PC-9 (cell line): ENCODE measurements around the gene UNC5C. TPM values are rescaled to one million over a fixed set of nuclear protein-coding genes. Genes with fewer than 3 reads are reported as not detected.

Source experiments
- BruUV-seq: library from RNA; stranded (reverse); fragments of 400-500 nt; replicated peaks from 2 replicates; lab custom pipeline; 2021; lab: Mats Ljungman, UMichigan
- CTCF ChIA-PET: fragments of 300-600 bp; sonication (Branson Sonifier 250); formaldehyde crosslinking; loops from one replicate; lab custom pipeline; 2022; ENCODE audit warnings: antibody characterized with exemption; lab: Charles Lee
- POLR2A ChIA-PET: fragments of 300-600 bp; sonication (Branson Sonifier 250); formaldehyde crosslinking; loops from one replicate; lab custom pipeline; 2022; ENCODE audit warnings: antibody characterized with exemption; ENCODE audit not compliant: unreplicated experiment; lab: Charles Lee
- DNase-seq, 2 experiments: peaks; one replicate each; pipeline versions ENCODE4 v3.0.0 to v3.0.0-alpha.2; 2015 to 2022; ENCODE audit warnings: mixed read lengths in 1 of 2
- H2AFZ ChIP-seq: fragments of 200-600 bp; sonication (generic); 2 replicates; pipeline ENCODE4 v1.8.1; 2017; ENCODE audit warnings: antibody characterized with exemption
- H3F3A ChIP-seq: fragments of 200-600 bp; sonication (generic); 2 replicates; pipeline ENCODE4 v1.8.1; 2017; ENCODE audit warnings: antibody characterized with exemption, mild to moderate bottlenecking, low read depth; ENCODE audit not compliant: insufficient read depth
- H3K27ac ChIP-seq: fragments of 200-600 bp; sonication (generic); 2 replicates; pipeline ENCODE4 v1.6.1; 2016; ENCODE audit warnings: mixed run types
- H3K27me3 ChIP-seq: fragments of 200-600 bp; sonication (generic); 2 replicates; pipeline ENCODE4 v1.6.1; 2016; ENCODE audit warnings: low read depth, mixed run types; ENCODE audit not compliant: insufficient read depth
- H3K36me3 ChIP-seq: fragments of 200-600 bp; sonication (generic); 2 replicates; pipeline ENCODE4 v1.6.1; 2016; ENCODE audit warnings: low read depth, mixed run types
- H3K4me1 ChIP-seq: fragments of 200-600 bp; sonication (generic); replicated peaks from 2 replicates; pipeline ENCODE4 v1.6.1; 2016; ENCODE audit warnings: mixed run types; ENCODE audit not compliant: insufficient read depth
- H3K4me2 ChIP-seq: fragments of 200-600 bp; sonication (generic); 2 replicates; pipeline ENCODE4 v1.6.1; 2017; ENCODE audit warnings: mixed run types
- H3K4me3 ChIP-seq: fragments of 200-600 bp; sonication (generic); 2 replicates; pipeline ENCODE4 v1.6.1; 2016; ENCODE audit warnings: mixed run types
- H3K79me2 ChIP-seq: fragments of 200-600 bp; sonication (generic); 2 replicates; pipeline ENCODE4 v1.6.1; 2017; ENCODE audit warnings: low read depth, mixed run types
- H3K9me2 ChIP-seq: fragments of 200-600 bp; sonication (generic); 2 replicates; pipeline ENCODE4 v1.8.1; 2017; ENCODE audit warnings: mild to moderate bottlenecking; ENCODE audit not compliant: insufficient read depth
- H3K9me3 ChIP-seq: fragments of 200-600 bp; sonication (generic); 2 replicates; pipeline ENCODE4 v1.8.1; 2016; ENCODE audit warnings: low read depth; ENCODE audit not compliant: insufficient read depth
- H4K20me1 ChIP-seq: fragments of 200-600 bp; sonication (generic); 2 replicates; pipeline ENCODE4 v1.8.1; 2017; ENCODE audit not compliant: insufficient read depth
- EZH2 ChIP-seq: fragments of 200-600 bp; sonication (generic); IDR thresholded peaks from 2 replicates; pipeline ENCODE4 v1.8.0; 2017; ENCODE audit warnings: antibody characterized with exemption, low read depth
- intact Hi-C: fragments of 100-400 bp; cut with micrococcal nuclease; formaldehyde crosslinking; loops from one replicate; pipeline ENCODE4 v1.10.0; 2022; ENCODE audit not compliant: unreplicated experiment
- total RNA-seq: library from RNA; stranded (reverse); gene quantifications from 2 replicates; pipeline ENCODE4 v1.2.3, GENCODE V29; 2021
- TF ChIP-seq, protein P1 (sequence below): fragments of 200-600 bp; sonication (generic); conservative IDR thresholded peaks from 2 replicates; pipeline ENCODE4 v1.6.1; 2017; ENCODE audit warnings: mixed run types, antibody characterized with exemption, mild to moderate bottlenecking, moderate library complexity

The UNC5C gene
- total RNA-seq, 1 experiment from 2014 or later: not detected

DNA sequence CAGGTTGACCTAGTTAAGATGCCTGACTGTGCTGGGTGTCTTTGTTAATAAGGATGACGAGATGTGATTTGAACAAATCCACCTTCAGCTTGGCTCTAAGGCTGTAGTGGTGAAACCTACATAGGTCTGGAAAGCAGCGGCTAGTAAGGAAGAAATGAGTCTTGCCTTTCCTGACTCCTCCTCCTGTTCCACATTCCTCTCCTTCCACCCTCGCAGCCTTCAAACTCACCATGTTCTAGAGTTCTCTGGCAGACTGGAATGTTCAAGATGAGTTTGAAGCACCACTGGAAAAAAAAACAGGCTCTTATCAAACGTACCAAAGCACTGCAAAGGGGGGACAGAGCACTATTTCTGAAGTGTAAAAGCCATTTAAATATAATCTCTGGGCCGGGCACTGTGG lies 395.6 kb downstream of the UNC5C start:
- intact Hi-C loops: no loop called here
- H2AFZ ChIP-seq: no peak overlapping the region
- H3K36me3 ChIP-seq: no peaks in the 10 kb centered on the region
- no peaks in the 10 kb centered on the region for H4K20me1 ChIP-seq
- POLR2A ChIA-PET: no interaction called here
- no peaks in the 10 kb centered on the region for H3K9me2 ChIP-seq
- H3F3A ChIP-seq: no peaks in the 10 kb centered on the region
- H3K4me2 ChIP-seq: no peak overlapping the region
- CTCF ChIA-PET: no interaction called here
- H3K27me3 ChIP-seq: no peaks in the 10 kb centered on the region
- H3K9me3 ChIP-seq: no peaks in the 10 kb centered on the region
- TF ChIP-seq EZH2: no peak
- TF ChIP-seq, protein P1, sequence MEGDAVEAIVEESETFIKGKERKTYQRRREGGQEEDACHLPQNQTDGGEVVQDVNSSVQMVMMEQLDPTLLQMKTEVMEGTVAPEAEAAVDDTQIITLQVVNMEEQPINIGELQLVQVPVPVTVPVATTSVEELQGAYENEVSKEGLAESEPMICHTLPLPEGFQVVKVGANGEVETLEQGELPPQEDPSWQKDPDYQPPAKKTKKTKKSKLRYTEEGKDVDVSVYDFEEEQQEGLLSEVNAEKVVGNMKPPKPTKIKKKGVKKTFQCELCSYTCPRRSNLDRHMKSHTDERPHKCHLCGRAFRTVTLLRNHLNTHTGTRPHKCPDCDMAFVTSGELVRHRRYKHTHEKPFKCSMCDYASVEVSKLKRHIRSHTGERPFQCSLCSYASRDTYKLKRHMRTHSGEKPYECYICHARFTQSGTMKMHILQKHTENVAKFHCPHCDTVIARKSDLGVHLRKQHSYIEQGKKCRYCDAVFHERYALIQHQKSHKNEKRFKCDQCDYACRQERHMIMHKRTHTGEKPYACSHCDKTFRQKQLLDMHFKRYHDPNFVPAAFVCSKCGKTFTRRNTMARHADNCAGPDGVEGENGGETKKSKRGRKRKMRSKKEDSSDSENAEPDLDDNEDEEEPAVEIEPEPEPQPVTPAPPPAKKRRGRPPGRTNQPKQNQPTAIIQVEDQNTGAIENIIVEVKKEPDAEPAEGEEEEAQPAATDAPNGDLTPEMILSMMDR: no peak
- BruUV-seq: no TSS peak
- H3K4me1 ChIP-seq: no peaks in the 10 kb centered on the region
- DNase-seq: no peak
- no peaks in the 10 kb centered on the region for H3K79me2 ChIP-seq
- H3K4me3 ChIP-seq: no peak overlapping the region
- H3K27ac ChIP-seq: no peak overlapping the region

DNA sequence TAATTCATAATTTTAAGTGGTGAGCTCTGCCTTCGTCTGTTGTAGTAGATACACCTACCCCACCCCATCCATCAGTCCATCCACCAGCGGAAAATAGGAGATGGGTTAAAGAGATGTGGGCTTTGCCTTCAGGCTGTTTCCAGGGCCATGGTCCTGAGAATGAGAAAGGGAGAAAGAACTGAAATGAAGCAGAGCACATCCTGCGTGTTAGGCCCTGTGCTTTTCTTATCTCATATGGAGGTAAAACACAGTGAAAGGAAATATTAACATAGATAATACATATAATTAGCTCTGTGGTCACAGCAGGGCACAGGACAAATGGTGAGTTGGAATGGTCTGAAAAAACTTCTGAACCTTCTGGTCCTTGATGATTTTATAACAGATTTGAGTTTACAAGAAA lies 397.5 kb downstream of the UNC5C start:
- DNase-seq: no peak
- Histone ChIP-seq H2AFZ (no peak overlapping the region), H3K27me3 (no peaks in the 10 kb centered on the region), H4K20me1 (no peaks in the 10 kb centered on the region), H3K36me3 (no peaks in the 10 kb centered on the region), H3K27ac (no peak overlapping the region), H3K79me2 (no peaks in the 10 kb centered on the region), H3K4me1 (no peaks in the 10 kb centered on the region), H3F3A (no peaks in the 10 kb centered on the region), H3K4me2 (no peak overlapping the region), H3K4me3 (no peak overlapping the region), H3K9me2 (no peaks in the 10 kb centered on the region), H3K9me3 (no peaks in the 10 kb centered on the region)
- ChIA-PET POLR2A (no interaction called here), CTCF (no interaction called here)
- intact Hi-C loops: no loop called here
- no TSS peak for BruUV-seq
- no peak for TF ChIP-seq EZH2
- TF ChIP-seq, protein P1: no peak

DNA sequence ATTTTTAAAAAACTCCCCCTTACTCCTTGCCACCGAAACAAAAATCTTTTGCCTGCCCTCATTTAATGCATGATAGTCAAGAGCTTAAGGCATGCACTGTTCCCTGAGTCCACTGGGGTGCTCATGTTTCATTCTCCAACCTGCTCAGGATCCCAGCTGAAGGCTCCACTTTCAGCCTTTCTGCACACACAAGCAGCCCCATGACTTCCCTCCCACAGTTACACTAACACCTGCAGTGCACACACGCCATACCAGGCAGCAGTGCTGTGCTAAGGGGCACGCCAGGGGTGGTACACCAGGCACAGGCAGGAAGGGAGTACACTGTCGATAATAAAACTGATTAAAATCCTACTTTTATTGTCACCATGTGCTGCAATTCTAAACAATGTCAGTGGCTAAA lies 405.8 kb downstream of the UNC5C start:
- DNase-seq: no peak
- intact Hi-C loops: no loop called here
- H3K79me2 ChIP-seq: no peaks in the 10 kb centered on the region
- ChIA-PET CTCF (no interaction called here), POLR2A (no interaction called here)
- H3F3A ChIP-seq: no peaks in the 10 kb centered on the region
- H3K4me2 ChIP-seq: no peak overlapping the region
- H3K27me3 ChIP-seq: no peaks in the 10 kb centered on the region
- no peaks in the 10 kb centered on the region for H3K9me2 ChIP-seq
- BruUV-seq: no TSS peak
- TF ChIP-seq EZH2: no peak
- TF ChIP-seq, protein P1: no peak
- H3K4me3 ChIP-seq: no peak overlapping the region
- H2AFZ ChIP-seq: no peak overlapping the region
- no peaks in the 10 kb centered on the region for H3K36me3 ChIP-seq
- H4K20me1 ChIP-seq: no peaks in the 10 kb centered on the region
- no peaks in the 10 kb centered on the region for H3K4me1 ChIP-seq
- H3K9me3 ChIP-seq: no peaks in the 10 kb centered on the region
- no peak overlapping the region for H3K27ac ChIP-seq
